Smooth muscle cell (in vitro differentiated cells): ENCODE results near the gene ADGRV1. TPM values are rescaled to one million over a fixed set of nuclear protein-coding genes. Genes with fewer than 3 reads are reported as not detected.

ENCODE experiments used
- DNase-seq: peaks from one replicate; lab custom pipeline; 2025; ENCODE audit not compliant: unreplicated experiment; lab: John Stamatoyannopoulos, UW
- H2AFZ ChIP-seq: fragments of 200-600 bp; sonication (generic); 2 replicates; pipeline ENCODE4 v1.6.0; 2016; ENCODE audit warnings: antibody characterized with exemption, low read depth, mild to moderate bottlenecking
- H3F3A ChIP-seq: fragments of 200-600 bp; sonication (generic); 2 replicates; pipeline ENCODE4 v1.6.0; 2017; ENCODE audit warnings: antibody characterized with exemption, low read depth
- H3K27ac ChIP-seq: fragments of 200-600 bp; sonication (generic); 2 replicates; pipeline ENCODE4 v1.5.1; 2016; ENCODE audit warnings: low read depth, mild to moderate bottlenecking
- H3K27me3 ChIP-seq: fragments of 200-600 bp; sonication (generic); 2 replicates; pipeline ENCODE4 v1.6.1; 2016; ENCODE audit warnings: low read depth, mild to moderate bottlenecking
- H3K36me3 ChIP-seq: fragments of 200-600 bp; sonication (generic); 2 replicates; pipeline ENCODE4 v1.5.1; 2016; ENCODE audit warnings: low read depth
- H3K4me1 ChIP-seq: fragments of 200-600 bp; sonication (generic); 2 replicates; pipeline ENCODE4 v1.5.1; 2016; ENCODE audit warnings: low read depth
- H3K4me2 ChIP-seq: fragments of 200-600 bp; sonication (generic); 2 replicates; pipeline ENCODE4 v1.6.0; 2016; ENCODE audit warnings: mild to moderate bottlenecking
- H3K4me3 ChIP-seq: fragments of 200-600 bp; sonication (generic); 2 replicates; pipeline ENCODE4 v1.5.1; 2016; ENCODE audit warnings: mild to moderate bottlenecking
- H3K79me2 ChIP-seq: fragments of 200-600 bp; sonication (generic); 2 replicates; pipeline ENCODE4 v1.6.0; 2016; ENCODE audit warnings: low read depth, mild to moderate bottlenecking
- H3K9ac ChIP-seq: fragments of 200-600 bp; sonication (generic); 2 replicates; pipeline ENCODE4 v1.6.0; 2016; ENCODE audit warnings: low read depth
- H3K9me3 ChIP-seq: fragments of 200-600 bp; sonication (generic); replicated peaks from 2 replicates; pipeline ENCODE4 v1.5.1; 2016; ENCODE audit warnings: low read depth
- H4K20me1 ChIP-seq: fragments of 200-600 bp; sonication (generic); 2 replicates; pipeline ENCODE4 v1.6.0; 2016; ENCODE audit warnings: low read depth
- WGBS: methylation state at CpG from one replicate; pipeline ENCODE4 v1.1.7; 2016; ENCODE audit warnings: low lambda C conversion rate; 5-methylcytosine and 5-hydroxymethylcytosine counted together
- polyA plus RNA-seq: library from polyadenylated mRNA; unstranded; fragments of >200 nt; fragmentation: Nextera tagmentation; extraction: Ambion mirVana; gene quantifications from 2 replicates; pipeline ENCODE4 v1.2.1, GENCODE V29; 2016
- total RNA-seq: library from RNA; depleted of rRNA; stranded (reverse); fragments of >200 nt; gene quantifications from 2 replicates; pipeline ENCODE4 v1.2.3, GENCODE V29; 2014
- TF ChIP-seq, protein P1 (sequence below): fragments of 200-600 bp; sonication (generic); IDR thresholded peaks from 2 replicates; pipeline ENCODE4 v1.5.1; 2017; ENCODE audit warnings: borderline replicate concordance, mild to moderate bottlenecking, antibody characterized with exemption; ENCODE audit not compliant: insufficient read depth, poor library complexity, severe bottlenecking

ADGRV1 gene
- total and polyA plus RNA-seq, 2 experiments from 2014 or later: 16.8 to 17.7 TPM

DNA sequence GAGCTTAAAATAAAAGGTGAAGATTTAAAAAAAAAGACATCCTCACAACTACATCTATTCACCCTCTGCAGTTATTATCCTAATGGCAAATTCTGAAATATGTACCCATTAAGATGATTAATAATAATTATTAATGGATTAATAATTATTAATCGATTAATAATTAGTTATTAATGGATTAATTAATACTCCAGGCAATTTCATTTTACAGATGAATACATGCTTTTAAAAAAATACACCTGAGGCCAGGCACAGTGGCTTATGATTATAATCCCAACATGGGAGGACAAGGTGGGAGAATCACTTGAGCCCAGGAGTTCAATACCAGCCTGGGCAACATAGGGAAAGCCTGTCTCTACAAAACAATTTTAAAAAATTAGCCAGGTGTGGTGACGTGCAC, 642.1 kb downstream of the ADGRV1 start:
- no peaks in the 10 kb centered on the region for H3F3A ChIP-seq

DNA sequence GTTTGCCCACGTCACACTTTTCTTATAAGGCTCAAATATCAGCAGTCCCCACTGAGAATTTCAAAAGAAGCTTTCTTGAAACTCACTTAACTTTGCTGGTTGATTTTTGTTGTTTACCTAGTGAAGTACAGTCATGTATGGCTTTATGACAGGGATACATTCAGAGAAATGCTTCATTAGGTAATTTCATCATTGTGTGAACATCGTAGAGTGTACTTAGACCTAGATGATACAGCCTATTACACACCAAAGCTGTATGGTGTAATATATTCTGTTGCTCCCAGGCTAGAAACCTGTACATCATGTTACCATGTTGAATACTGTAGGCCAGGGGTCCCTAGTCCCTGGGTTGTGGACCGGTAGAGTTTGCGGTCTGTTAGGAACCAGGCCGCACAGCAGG, 647.5 kb downstream of the ADGRV1 start:
- Histone ChIP-seq H3K4me3 (no peak overlapping the region), H3K27ac (no peak overlapping the region), H3K36me3 (no peaks in the 10 kb centered on the region), H2AFZ (no peak overlapping the region), H3K9me3 (no peaks in the 10 kb centered on the region), H3K4me1 (peaks cover 7% of the 10 kb centered on the region), H3K9ac (no peak overlapping the region), H3K27me3 (no peaks in the 10 kb centered on the region), H3K4me2 (no peak overlapping the region), H4K20me1 (no peaks in the 10 kb centered on the region), H3K79me2 (no peaks in the 10 kb centered on the region), H3F3A (no peaks in the 10 kb centered on the region)
- 95% methylated on average over 4 of the region's 5 CpGs for WGBS
- no peak for DNase-seq
- TF ChIP-seq, protein P1, sequence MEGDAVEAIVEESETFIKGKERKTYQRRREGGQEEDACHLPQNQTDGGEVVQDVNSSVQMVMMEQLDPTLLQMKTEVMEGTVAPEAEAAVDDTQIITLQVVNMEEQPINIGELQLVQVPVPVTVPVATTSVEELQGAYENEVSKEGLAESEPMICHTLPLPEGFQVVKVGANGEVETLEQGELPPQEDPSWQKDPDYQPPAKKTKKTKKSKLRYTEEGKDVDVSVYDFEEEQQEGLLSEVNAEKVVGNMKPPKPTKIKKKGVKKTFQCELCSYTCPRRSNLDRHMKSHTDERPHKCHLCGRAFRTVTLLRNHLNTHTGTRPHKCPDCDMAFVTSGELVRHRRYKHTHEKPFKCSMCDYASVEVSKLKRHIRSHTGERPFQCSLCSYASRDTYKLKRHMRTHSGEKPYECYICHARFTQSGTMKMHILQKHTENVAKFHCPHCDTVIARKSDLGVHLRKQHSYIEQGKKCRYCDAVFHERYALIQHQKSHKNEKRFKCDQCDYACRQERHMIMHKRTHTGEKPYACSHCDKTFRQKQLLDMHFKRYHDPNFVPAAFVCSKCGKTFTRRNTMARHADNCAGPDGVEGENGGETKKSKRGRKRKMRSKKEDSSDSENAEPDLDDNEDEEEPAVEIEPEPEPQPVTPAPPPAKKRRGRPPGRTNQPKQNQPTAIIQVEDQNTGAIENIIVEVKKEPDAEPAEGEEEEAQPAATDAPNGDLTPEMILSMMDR: no peak

More for the DNA sequence above, 642.1 kb downstream of the ADGRV1 start:
- no peaks in the 10 kb centered on the region for H3K27me3 ChIP-seq
- H3K4me1 ChIP-seq: no peaks in the 10 kb centered on the region
- 86% methylated on average over 2 of the region's 2 CpGs for WGBS
- no peak overlapping the region for H2AFZ ChIP-seq
- H3K27ac ChIP-seq: no peak overlapping the region
- TF ChIP-seq, protein P1: no peak
- H3K9ac ChIP-seq: no peak overlapping the region
- H3K4me2 ChIP-seq: no peak overlapping the region
- no peak overlapping the region for H3K4me3 ChIP-seq
- no peaks in the 10 kb centered on the region for H3K9me3 ChIP-seq
- H3K36me3 ChIP-seq: no peaks in the 10 kb centered on the region
- no peaks in the 10 kb centered on the region for H3K79me2 ChIP-seq
- H4K20me1 ChIP-seq: no peaks in the 10 kb centered on the region
- DNase-seq: no peak

DNA sequence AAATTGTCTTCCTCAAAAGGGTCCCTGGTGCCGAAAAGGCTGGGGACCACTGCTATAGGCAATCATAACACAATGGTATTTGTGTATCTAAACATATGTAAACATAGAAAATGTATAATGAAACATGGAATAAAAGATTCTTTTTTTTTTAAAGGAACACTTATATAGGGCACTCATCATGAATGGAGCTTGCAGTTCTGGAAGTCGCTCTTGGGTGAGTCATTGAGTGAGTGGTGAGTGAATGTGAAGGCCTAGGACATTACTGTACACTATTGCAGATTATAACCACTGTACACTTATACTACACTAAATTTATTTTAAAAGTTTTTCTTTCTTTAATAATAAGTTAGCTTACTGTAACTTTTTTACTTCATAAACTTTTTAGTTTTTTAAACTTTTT, 648.1 kb downstream of the ADGRV1 start:
- Histone ChIP-seq H3K9me3 (no peaks in the 10 kb centered on the region), H2AFZ (no peak overlapping the region), H3K4me2 (no peak overlapping the region), H3K4me1 (peaks cover 14% of the 10 kb centered on the region), H3F3A (no peaks in the 10 kb centered on the region), H3K36me3 (no peaks in the 10 kb centered on the region), H3K79me2 (no peaks in the 10 kb centered on the region), H3K27me3 (no peaks in the 10 kb centered on the region), H4K20me1 (no peaks in the 10 kb centered on the region), H3K4me3 (no peak overlapping the region), H3K27ac (peak overlapping the region; percentile 15), H3K9ac (no peak overlapping the region)
- whole genome bisulfite sequencing: 62% methylated on average over 2 of the region's 2 CpGs
- no peak for DNase-seq
- TF ChIP-seq, protein P1: no peak

DNA sequence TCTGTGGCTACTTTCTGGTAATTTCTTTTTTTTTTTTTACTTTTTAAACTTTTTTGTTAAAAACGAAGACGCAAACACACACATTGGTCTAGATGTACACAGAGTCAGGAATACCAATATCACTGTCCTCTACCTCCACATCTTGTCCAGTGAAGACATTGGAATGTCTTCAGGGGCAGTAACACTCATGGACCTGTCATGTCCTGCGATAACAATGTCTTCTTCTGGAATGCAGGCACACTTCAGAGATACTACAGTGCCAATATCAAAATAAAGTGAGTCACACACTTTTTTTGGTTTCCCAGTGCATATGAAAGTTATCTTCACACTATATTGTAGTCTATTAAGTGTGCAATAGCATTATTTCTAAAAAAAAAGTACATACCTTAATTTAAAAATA, 648.7 kb downstream of the ADGRV1 start:
- no peaks in the 10 kb centered on the region for H3K27me3 ChIP-seq
- peaks cover 18% of the 10 kb centered on the region for H3K4me1 ChIP-seq
- TF ChIP-seq, protein P1: no peak
- H3K79me2 ChIP-seq: no peaks in the 10 kb centered on the region
- H3K4me3 ChIP-seq: no peak overlapping the region
- 88% methylated on average over 3 of the region's 3 CpGs for WGBS
- no peak for DNase-seq
- H3K9ac ChIP-seq: no peak overlapping the region
- H3F3A ChIP-seq: no peaks in the 10 kb centered on the region
- no peaks in the 10 kb centered on the region for H3K9me3 ChIP-seq
- no peak overlapping the region for H3K4me2 ChIP-seq
- H3K36me3 ChIP-seq: no peaks in the 10 kb centered on the region
- H2AFZ ChIP-seq: no peak overlapping the region
- H3K27ac ChIP-seq: peak overlapping the region; percentile 15
- H4K20me1 ChIP-seq: no peaks in the 10 kb centered on the region
